Measurements from ENCODE around the gene WDR19. TPM values are rescaled to one million over a fixed set of nuclear protein-coding genes. Genes with fewer than 3 reads are reported as not detected.

WDR19 gene
- polyA plus RNA-seq, 1 of the 3 experiments (the other 2 are of a cell fraction), result 23.3 TPM

- no peak overlapping the region for H3K4me3 ChIP-seq (ENCODE audit: low read depth in 2 of 2, low read length in 1 of 2)
- H2AFZ ChIP-seq (ENCODE audit: low read depth), result no peak overlapping the region
- no peaks in the 10 kb centered on the region for H3K4me1 ChIP-seq (ENCODE audit: control insufficient read depth in 1 of 2, insufficient read depth in 2 of 2, low read depth in 1 of 2, low read length in 1 of 2)
- no peaks in the 10 kb centered on the region for H3F3A ChIP-seq (replicated peaks; ENCODE audit: insufficient read depth)
- CTCF ChIA-PET, result interaction anchor here (1.3 kb wide), 1 partner anchor 17 kb away, joined by 3 read pairs; no protein-coding TSS in a partner anchor
- H3K9me3 ChIP-seq, result no peaks in the 10 kb centered on the region
- POLR2A ChIA-PET, result no interaction called here
- H3K36me3 ChIP-seq (replicated peaks in 1 of 2; ENCODE audit: control insufficient read depth in 1 of 2, insufficient read depth in 2 of 2, low read length in 1 of 2), result peaks cover 0 to 6% of the 10 kb centered on the region in 2 experiments
- WGBS (ENCODE audit: low lambda C conversion rate), result 87% methylated on average over 2 of the region's 2 CpGs
- TF ChIP-seq RXRA (IDR thresholded peaks at IDR 0.05; ENCODE audit: borderline replicate concordance, low read depth) (no peak), IRF3 (IDR thresholded peaks at IDR 0.05; ENCODE audit: low read depth, low read length) (no peak), TAF1 (IDR thresholded peaks at IDR 0.05; ENCODE audit: borderline replicate concordance, low read depth, low read length) (no peak), EZH2phosphoT487 (IDR thresholded peaks at IDR 0.05; ENCODE audit: borderline replicate concordance, low read depth) (no peak), USF2 (IDR thresholded peaks at IDR 0.05; ENCODE audit: borderline replicate concordance, low read depth, low read length) (no peak), USF1 (IDR thresholded peaks at IDR 0.05; ENCODE audit: borderline replicate concordance, low read depth) (no peak), SIN3A (IDR thresholded peaks at IDR 0.05; ENCODE audit: borderline replicate concordance, low read depth, low read length) (no peak), FOSL2 (IDR thresholded peaks at IDR 0.05; ENCODE audit: borderline replicate concordance, low read depth) (no peak), TEAD4 (IDR thresholded peaks at IDR 0.05; ENCODE audit: borderline replicate concordance, insufficient read depth) (no peak), PBX3 (IDR thresholded peaks at IDR 0.05) (no peak), NRF1 (IDR thresholded peaks at IDR 0.05; ENCODE audit: low read depth, low read length) (no peak), ZBTB33 (IDR thresholded peaks at IDR 0.05; ENCODE audit: borderline replicate concordance, low read depth) (no peak), NFIC (IDR thresholded peaks at IDR 0.05; ENCODE audit: borderline replicate concordance) (no peak), RFX5 (IDR thresholded peaks at IDR 0.05; ENCODE audit: low read length) (no peak), CHD2 (IDR thresholded peaks at IDR 0.05; ENCODE audit: low read length, partially characterized antibody) (no peak)
- H3K9ac ChIP-seq, result no peak overlapping the region
- H3K79me2 ChIP-seq (ENCODE audit: insufficient read depth), result no peaks in the 10 kb centered on the region
- no peak for DNase-seq
- H3K27ac ChIP-seq (ENCODE audit: low read depth in 2 of 2, low read length in 1 of 2), result no peak overlapping the region
- no peak overlapping the region for H3K4me2 ChIP-seq
- no peaks in the 10 kb centered on the region for H3K9me2 ChIP-seq
- no peaks in the 10 kb centered on the region for H4K20me1 ChIP-seq (ENCODE audit: insufficient read depth)
- H3K27me3 ChIP-seq (ENCODE audit: insufficient read depth), result no peaks in the 10 kb centered on the region
Observed at GRCh38 chr4:39227906-39228305, 45.6 kb downstream of the WDR19 start.
